Kidney (tissue), 14 donors: ENCODE data around the gene OR7A17. TPM values are rescaled to one million over a fixed set of nuclear protein-coding genes. Genes with fewer than 3 reads are reported as not detected.

Experiments
- DNase-seq, 5 donors: peaks; one replicate each; pipeline ENCODE4 v3.0.0-alpha.2; 2013 to 2020
- FAIRE-seq: peaks from 2 replicates; lab custom pipeline; 2012; peaks lifted over from hg19 to GRCh38; lab: Jason Lieb, UNC
- H3K27ac ChIP-seq, 2 donors: one replicate each; pipeline ENCODE4 v1.7.0; 2013; ENCODE audit warnings: low read depth in 2 of 2, low read length in 2 of 2, inconsistent platforms in 1 of 2
- H3K27me3 ChIP-seq: one replicate; pipeline ENCODE4 v1.7.1; 2013; ENCODE audit warnings: low read length, inconsistent platforms; ENCODE audit not compliant: control insufficient read depth, insufficient read depth
- H3K36me3 ChIP-seq, 3 donors: one replicate each; pipeline versions ENCODE4 v1.7.0 to v1.7.1; 2013; ENCODE audit warnings: low read length in 3 of 3, control low read depth in 1 of 3, inconsistent platforms in 1 of 3; ENCODE audit not compliant: insufficient read depth in 3 of 3, control insufficient read depth in 2 of 3
- H3K4me1 ChIP-seq, 3 donors: one replicate each; pipeline versions ENCODE4 v1.7.0 to v1.7.1; 2013; ENCODE audit warnings: low read length in 3 of 3, inconsistent platforms in 1 of 3, low read depth in 1 of 3; ENCODE audit not compliant: control insufficient read depth in 2 of 3, insufficient read depth in 2 of 3
- H3K4me3 ChIP-seq, 3 donors: one replicate each; pipeline versions ENCODE4 v1.7.0 to v1.8.1; 2013; ENCODE audit warnings: low read length in 3 of 3, control low read depth in 1 of 3, inconsistent platforms in 1 of 3
- H3K9ac ChIP-seq, 3 donors: one replicate each; pipeline versions ENCODE4 v1.7.0 to v1.7.1; 2013; ENCODE audit warnings: low read length in 3 of 3, control low read depth in 1 of 3, inconsistent platforms in 1 of 3
- H3K9me3 ChIP-seq, 3 donors: one replicate each; pipeline versions ENCODE4 v1.7.0 to v1.7.1; 2013; ENCODE audit warnings: low read length in 3 of 3, control low read depth in 1 of 3, inconsistent platforms in 1 of 3; ENCODE audit not compliant: control insufficient read depth in 2 of 3, insufficient read depth in 1 of 3
- CTCF ChIP-seq: IDR thresholded peaks from 3 replicates; pipeline ENCODE4 v1.5.1; 2012; ENCODE audit warnings: mild to moderate bottlenecking, moderate library complexity, borderline replicate concordance; ENCODE audit not compliant: insufficient read depth; ENCODE audit errors: extremely low read depth
- intact Hi-C: fragments of 100-400 bp; cut with DNase I; formaldehyde crosslinking; loops from one replicate; pipeline ENCODE4 v1.11.1; 2022
- polyA plus RNA-seq: library from polyadenylated mRNA; stranded (reverse); fragments of 350-450 nt; fragmentation: Illumina TruSeq; extraction: RNeasy Lipid Tissue Mini Kit (QIAGEN cat#74804); gene quantifications from one replicate; pipeline ENCODE4 v1.2.3, GENCODE V29; 2014; ENCODE audit warnings: low read depth, low replicate concordance; ENCODE audit not compliant: insufficient read depth
- total RNA-seq: library from RNA; stranded (reverse); fragmentation: NEBNext Ultra II Directional; extraction: Animal tissue kit (Norgen Biotek cat#: 25700); gene quantifications from one replicate; pipeline ENCODE4 v1.2.1, GENCODE V29; 2021
- donor health status: control.
- donor health status: control.
- donor health status: control.
- donor health status: control.
- donor health status: control.
- donor health status: DM: yes; HTN: yes; CAD: no.
- donor health status: Normal renal cell carcinoma (clear cell type).

OR7A17 gene
- total and polyA plus RNA-seq, 2 donors from 2014 or later = not detected

GRCh38 chr19:14890643-14891379, 4.9 kb upstream of the OR7A17 start:
- H3K4me1 ChIP-seq = no peaks in the 10 kb centered on the region
- no peaks in the 10 kb centered on the region for H3K9me3 ChIP-seq
- H3K36me3 ChIP-seq = no peaks in the 10 kb centered on the region
- peak overlapping the region in 1 of 2 donors; percentile 30 for H3K27ac ChIP-seq
- intact Hi-C loops = no loop called here
- no peak for DNase-seq
- no peak overlapping the region for H3K4me3 ChIP-seq
- TF ChIP-seq CTCF = no peak
- H3K27me3 ChIP-seq = no peaks in the 10 kb centered on the region
- H3K9ac ChIP-seq = no peak overlapping the region
- no peak for FAIRE-seq

GRCh38 chr19:14889994-14890642, 4.2 kb upstream of the OR7A17 start:
- Histone ChIP-seq H3K27ac (no peak overlapping the region), H3K9me3 (no peaks in the 10 kb centered on the region), H3K4me1 (no peaks in the 10 kb centered on the region), H3K9ac (no peak overlapping the region), H3K4me3 (no peak overlapping the region), H3K36me3 (no peaks in the 10 kb centered on the region), H3K27me3 (no peaks in the 10 kb centered on the region)
- FAIRE-seq (no peak), DNase-seq (no peak)
- intact Hi-C loops = no loop called here
- TF ChIP-seq CTCF = no peak

- no peak overlapping the region for H3K4me3 ChIP-seq
- no peaks in the 10 kb centered on the region for H3K9me3 ChIP-seq
- H3K4me1 ChIP-seq = no peaks in the 10 kb centered on the region
- FAIRE-seq (no peak), DNase-seq (no peak)
- peak; percentile 18 for TF ChIP-seq CTCF
- intact Hi-C loops = no loop called here
- no peak overlapping the region for H3K9ac ChIP-seq
- H3K27me3 ChIP-seq = no peaks in the 10 kb centered on the region
- no peak overlapping the region for H3K27ac ChIP-seq
- no peaks in the 10 kb centered on the region for H3K36me3 ChIP-seq
These were observed 14.2 kb downstream of the OR7A17 start for GRCh38 chr19:14871619-14872230.
